Ovary (tissue), 9 donors: ENCODE measurements around the gene HIPK1. TPM values are rescaled to one million over a fixed set of nuclear protein-coding genes. Genes with fewer than 3 reads are reported as not detected.
"Not testable (repeated sequence)": the region's sequence is repeated elsewhere in the genome, so short reads cannot be mapped to it uniquely, and the experiment has no call there.

Experiments
- DNase-seq, 5 donors: peaks; one replicate each; pipeline ENCODE4 v3.0.0-alpha.2; 2019 to 2020
- H3K27ac ChIP-seq, 2 donors: fragments of 200-600 bp; one replicate each; pipeline versions ENCODE4 v1.5.1 to v1.8.0; 2019 to 2022
- H3K27me3 ChIP-seq: fragments of 200-600 bp; one replicate; pipeline ENCODE4 v1.8.0; 2022
- H3K36me3 ChIP-seq: fragments of 200-600 bp; sonication (generic); one replicate; pipeline ENCODE4 v1.5.1; 2019
- H3K4me1 ChIP-seq: one replicate; pipeline ENCODE4 v1.8.1; 2013; ENCODE audit warnings: mild to moderate bottlenecking, moderate library complexity; ENCODE audit not compliant: insufficient read depth
- H3K4me3 ChIP-seq: fragments of 200-600 bp; sonication (generic); one replicate; pipeline ENCODE4 v1.5.1; 2017
- H3K9me3 ChIP-seq, 2 donors: fragments of 200-600 bp in 1 of 2; sonication (generic) in 1 of 2; one replicate each; pipeline versions ENCODE4 v1.5.1 to v1.8.1; 2013 to 2019; ENCODE audit warnings: mild to moderate bottlenecking in 1 of 2, moderate library complexity in 1 of 2
- EP300 ChIP-seq: sonication (generic); formaldehyde crosslinking; IDR thresholded peaks from one replicate; pipeline ENCODE4 v1.6.1; 2017; ENCODE audit warnings: antibody characterized with exemption
- POLR2A ChIP-seq: fragments of 450-650 bp; IDR thresholded peaks from one replicate; pipeline ENCODE4 v1.6.1; 2017; ENCODE audit warnings: antibody characterized with exemption, mild to moderate bottlenecking, moderate library complexity
- WGBS, 3 donors: extraction: QIAGEN DNeasy Blood & Tissue Kit in 1 of 3; methylation state at CpG; one replicate each; pipeline versions ENCODE4 v1.1.5 to v1.1.7; 2013 to 2017; 5-methylcytosine and 5-hydroxymethylcytosine counted together
- intact Hi-C, 4 donors: fragments of 100-400 bp; cut with DNase I; formaldehyde crosslinking; loops; one replicate each; pipeline versions ENCODE4 v1.11.0 to v1.15.1; 2022 to 2023
- polyA plus RNA-seq, 2 donors: library from polyadenylated mRNA; stranded (reverse); fragments of 200-250 nt in 1 of 2; fragments of 350-450 nt in 1 of 2; fragmentation: Illumina TruSeq in 1 of 2; extraction: RNeasy Lipid Tissue Mini Kit (QIAGEN cat#74804) in 1 of 2; gene quantifications; one replicate each; pipeline ENCODE4 v1.2.3, GENCODE V29; 2013 to 2014
- total RNA-seq, 7 donors: library from RNA; depleted of rRNA in 2 of 7; stranded (reverse); fragments of >200 nt in 2 of 7; fragmentation: NEBNext Ultra II Directional in 3 of 7; extraction: Animal tissue kit (Norgen Biotek cat#: 25700) in 3 of 7; gene quantifications; one replicate each; pipeline versions ENCODE4 v1.1.0 to v1.2.4, GENCODE V29; 2016 to 2023
- TF ChIP-seq, protein P1 (sequence below), 3 donors: fragments of 450-650 bp in 2 of 3; fragments of 200-600 bp in 1 of 3; IDR thresholded peaks; one replicate each; pipeline versions ENCODE4 v1.5.1 to v1.8.0; 2016 to 2022; ENCODE audit warnings: antibody characterized with exemption in 3 of 3, mild to moderate bottlenecking in 1 of 3
- donor health status: DM: no; HTN: no; CAD: no; lungs with moderate emphysema.
- donor health status: DM: no; HTN: no; CAD: no.
- donor health status: Bipolar disorder and iron deficiency.
- donor health status: DM: yes; HTN: yes; CAD: no.
- donor health status: DM: no; HTN: no; CAD: no.
- donor health status: DM: yes; HTN: yes; CAD: no.

HIPK1 gene
- total and polyA plus RNA-seq, 9 donors, result 17.5 to 77.0 (median 61.7) TPM

DNA sequence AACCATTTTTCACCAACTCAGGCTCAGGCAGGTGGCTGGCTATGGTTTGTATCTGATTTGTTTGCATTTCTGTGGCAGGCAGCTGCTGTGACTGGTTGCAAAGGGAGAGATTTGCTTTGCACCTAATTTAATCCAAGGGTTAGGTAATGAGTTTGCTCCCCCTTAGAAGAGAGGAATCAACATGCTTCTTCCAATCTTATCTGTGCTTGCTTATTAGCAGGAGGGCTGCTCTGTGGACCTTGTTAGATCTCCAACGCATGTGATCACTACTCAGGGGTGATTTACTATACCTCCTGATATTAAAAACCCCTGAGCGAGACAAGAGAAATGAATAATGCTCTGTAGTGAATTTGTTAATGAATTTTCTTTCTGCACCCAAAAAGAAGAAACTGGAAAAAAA, 70.7 kb downstream of the HIPK1 start:
- intact Hi-C loops, result loop anchor here in 1 of 4 donors (10.0 kb wide), 1 partner anchor 215 kb away; no protein-coding TSS in a partner anchor
- no peaks in the 10 kb centered on the region for H3K36me3 ChIP-seq
- H3K27me3 ChIP-seq, result no peaks in the 10 kb centered on the region
- TF ChIP-seq POLR2A, result no peak
- TF ChIP-seq EP300, result no peak
- TF ChIP-seq, protein P1, sequence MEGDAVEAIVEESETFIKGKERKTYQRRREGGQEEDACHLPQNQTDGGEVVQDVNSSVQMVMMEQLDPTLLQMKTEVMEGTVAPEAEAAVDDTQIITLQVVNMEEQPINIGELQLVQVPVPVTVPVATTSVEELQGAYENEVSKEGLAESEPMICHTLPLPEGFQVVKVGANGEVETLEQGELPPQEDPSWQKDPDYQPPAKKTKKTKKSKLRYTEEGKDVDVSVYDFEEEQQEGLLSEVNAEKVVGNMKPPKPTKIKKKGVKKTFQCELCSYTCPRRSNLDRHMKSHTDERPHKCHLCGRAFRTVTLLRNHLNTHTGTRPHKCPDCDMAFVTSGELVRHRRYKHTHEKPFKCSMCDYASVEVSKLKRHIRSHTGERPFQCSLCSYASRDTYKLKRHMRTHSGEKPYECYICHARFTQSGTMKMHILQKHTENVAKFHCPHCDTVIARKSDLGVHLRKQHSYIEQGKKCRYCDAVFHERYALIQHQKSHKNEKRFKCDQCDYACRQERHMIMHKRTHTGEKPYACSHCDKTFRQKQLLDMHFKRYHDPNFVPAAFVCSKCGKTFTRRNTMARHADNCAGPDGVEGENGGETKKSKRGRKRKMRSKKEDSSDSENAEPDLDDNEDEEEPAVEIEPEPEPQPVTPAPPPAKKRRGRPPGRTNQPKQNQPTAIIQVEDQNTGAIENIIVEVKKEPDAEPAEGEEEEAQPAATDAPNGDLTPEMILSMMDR (IDR thresholded peaks at IDR 0.05), result no peak
- H3K27ac ChIP-seq, result no peak overlapping the region
- no peak overlapping the region for H3K4me3 ChIP-seq
- no peak for DNase-seq
- H3K4me1 ChIP-seq, result peaks cover 5% of the 10 kb centered on the region
- WGBS, 3 donors, result 58 to 70% (median 66%) methylated on average over 2 of the region's 2 CpGs
- no peaks in the 10 kb centered on the region for H3K9me3 ChIP-seq

DNA sequence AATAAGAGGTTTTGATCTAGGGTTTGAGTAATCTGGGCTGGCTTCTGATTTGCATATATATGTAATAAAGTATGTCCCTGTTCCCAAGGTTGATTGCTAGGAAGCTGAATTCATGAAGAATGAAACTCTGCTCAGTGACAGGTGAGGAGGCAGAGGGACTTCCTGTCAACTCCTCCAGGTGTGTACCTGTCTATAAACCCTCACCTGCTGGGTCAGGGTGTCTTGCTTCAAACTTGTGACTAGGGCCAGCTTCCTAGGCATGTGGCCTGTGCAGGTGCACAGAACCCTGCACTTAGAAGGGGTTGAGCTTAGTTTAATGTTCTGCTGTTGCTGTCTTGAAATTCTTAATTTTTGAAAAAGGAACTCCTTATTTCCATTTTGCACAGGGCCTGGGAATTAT, 71.3 kb downstream of the HIPK1 start:
- no peaks in the 10 kb centered on the region for H3K36me3 ChIP-seq
- intact Hi-C loops, result loop anchor here in 1 of 4 donors (10.0 kb wide), 1 partner anchor 214 kb away; no protein-coding TSS in a partner anchor
- H3K27me3 ChIP-seq, result no peaks in the 10 kb centered on the region
- TF ChIP-seq, protein P1 (IDR thresholded peaks at IDR 0.05), result no peak
- TF ChIP-seq EP300 (no peak), POLR2A (no peak)
- peaks cover 5% of the 10 kb centered on the region for H3K4me1 ChIP-seq
- H3K4me3 ChIP-seq, result no peak overlapping the region
- no peak for DNase-seq
- H3K27ac ChIP-seq, result no peak overlapping the region
- H3K9me3 ChIP-seq, result no peaks in the 10 kb centered on the region

DNA sequence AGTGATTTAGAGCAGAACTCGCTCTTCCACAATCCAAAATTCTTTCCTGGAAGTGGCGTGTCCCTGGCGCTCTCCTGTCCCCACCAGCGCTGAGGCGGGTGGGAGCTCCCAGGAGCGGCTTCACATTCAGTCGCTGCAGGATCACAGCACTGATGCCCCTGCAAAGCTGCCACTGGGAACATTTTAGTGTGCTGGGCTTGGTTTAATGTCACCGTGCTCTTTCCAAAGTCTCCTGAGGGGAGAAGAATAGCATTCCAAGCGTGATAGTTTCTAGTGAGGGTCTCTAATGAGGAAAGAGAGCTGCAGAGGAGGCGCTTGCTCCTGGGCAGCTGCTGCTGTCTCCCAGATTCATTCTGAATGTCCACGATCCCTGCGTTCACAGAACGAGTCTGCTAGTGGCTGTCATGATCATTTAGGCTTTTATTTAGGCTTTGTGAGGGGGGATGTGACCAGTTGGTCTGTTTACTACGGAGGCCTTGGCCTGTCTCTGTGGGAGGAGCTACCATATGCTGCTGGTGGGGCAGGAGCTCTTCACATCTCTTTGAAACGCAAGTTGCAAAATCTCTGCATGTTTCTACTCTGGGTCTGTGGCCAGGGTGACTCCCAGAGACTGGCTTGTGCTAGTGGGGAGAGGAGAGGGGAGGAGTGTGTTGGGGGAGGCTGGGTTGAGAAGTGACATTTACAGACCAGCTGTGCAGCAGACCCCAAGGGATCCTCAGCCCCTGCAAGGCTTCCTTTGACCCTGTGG, 73.5 kb downstream of the HIPK1 start:
- intact Hi-C loops, result loop anchor here in 1 of 4 donors (10.0 kb wide), 1 partner anchor 212 kb away; no protein-coding TSS in a partner anchor
- Histone ChIP-seq H3K9me3 (no peaks in the 10 kb centered on the region), H3K4me3 (no peak overlapping the region), H3K36me3 (no peaks in the 10 kb centered on the region), H3K4me1 (peaks cover 5% of the 10 kb centered on the region), H3K27me3 (no peaks in the 10 kb centered on the region), H3K27ac (peak overlapping the region in 1 of 2 donors; percentile 48)
- WGBS, 3 donors, result 34 to 53% (median 40%) methylated on average over 15 of the region's 15 CpGs
- DNase-seq, result peak in 4 of 5 donors; percentile 22 to 42 (median 32)
- TF ChIP-seq EP300 (no peak), POLR2A (no peak)
- TF ChIP-seq, protein P1 (IDR thresholded peaks at IDR 0.05), result no peak

DNA sequence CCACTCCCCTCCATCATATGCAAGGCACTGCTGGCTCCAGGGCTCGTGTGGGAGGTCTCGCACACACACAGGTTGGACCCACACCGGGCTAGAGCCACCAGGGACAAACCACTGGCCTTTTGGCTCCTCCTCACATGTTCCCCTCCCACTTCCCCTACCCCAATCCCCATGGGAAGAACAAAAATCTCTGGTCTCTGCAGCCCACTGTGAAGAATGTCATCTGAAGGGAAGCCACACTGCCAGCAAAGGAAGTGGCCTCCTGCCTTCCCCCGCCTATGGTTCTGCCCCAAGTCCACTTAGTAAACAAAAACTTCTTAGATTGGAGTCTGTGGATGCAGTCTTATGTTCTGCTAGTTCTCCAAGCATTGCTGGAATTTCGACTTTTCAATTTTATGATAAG, 74.3 kb downstream of the HIPK1 start:
- no peaks in the 10 kb centered on the region for H3K36me3 ChIP-seq
- DNase-seq, result no peak
- no peak overlapping the region for H3K4me3 ChIP-seq
- H3K27me3 ChIP-seq, result no peaks in the 10 kb centered on the region
- no peaks in the 10 kb centered on the region for H3K9me3 ChIP-seq
- intact Hi-C loops, result loop anchor here in 1 of 4 donors (10.0 kb wide), 1 partner anchor 211 kb away; no protein-coding TSS in a partner anchor
- TF ChIP-seq, protein P1 (IDR thresholded peaks at IDR 0.05), result no peak
- TF ChIP-seq POLR2A (no peak), EP300 (no peak)
- 26 to 44% (median 36%) methylated on average over 5 of the region's 5 CpGs for WGBS, 3 donors
- H3K27ac ChIP-seq, result peak overlapping the region in 1 of 2 donors; percentile 48
- H3K4me1 ChIP-seq, result peaks cover 5% of the 10 kb centered on the region

DNA sequence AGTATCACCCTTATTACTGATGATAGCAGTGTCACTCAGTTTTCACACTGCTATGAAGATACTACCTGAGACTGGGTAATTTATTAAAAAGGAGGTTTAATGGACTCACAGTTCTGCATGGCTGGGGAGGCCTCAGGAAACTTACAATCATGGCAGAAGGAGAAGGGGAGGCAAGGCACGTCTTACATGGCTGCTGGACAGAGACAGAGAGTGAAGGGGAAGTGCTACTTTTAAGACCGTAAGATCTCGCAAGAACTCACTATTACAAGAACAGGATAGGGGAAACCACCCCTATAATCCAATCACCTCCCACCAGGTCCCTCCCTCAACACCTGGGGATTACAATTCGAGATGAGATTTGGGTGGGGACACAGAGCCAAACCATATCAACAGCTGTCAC, 77.7 kb downstream of the HIPK1 start:
- not testable (repeated sequence) for H3K27ac ChIP-seq, H3K27me3 ChIP-seq, H3K4me1 ChIP-seq, H3K36me3 ChIP-seq, H3K4me3 ChIP-seq, H3K9me3 ChIP-seq, DNase-seq
- 86 to 95% (median 91%) methylated on average over 4 of the region's 4 CpGs for WGBS, 3 donors
- intact Hi-C loops, result loop anchor here in 1 of 4 donors (10.0 kb wide), 1 partner anchor 208 kb away; no protein-coding TSS in a partner anchor
